DMS53 treated with DMSO at 0.1 percent for 48 hours (cell line): ENCODE results near the gene APOC4.

Experiments
- DNase-seq: peaks from one replicate; lab custom pipeline; 2025; ENCODE audit not compliant: unreplicated experiment; lab: John Stamatoyannopoulos, UW

APOC4 gene

GRCh38 chr19:44992336-44993163, 50.5 kb downstream of the APOC4 start:
- no peak for DNase-seq

GRCh38 chr19:44993526-44993925, 51.5 kb downstream of the APOC4 start:
- no peak for DNase-seq

GRCh38 chr19:44993926-44994537, 52.0 kb downstream of the APOC4 start:
- DNase-seq, result no peak
